Activated CD4-positive, alpha-beta memory T cell treated with anti-CD3 and anti-CD28 coated beads for 36 hours (primary cell): ENCODE measurements around the gene MAST1. TPM values are rescaled to one million over a fixed set of nuclear protein-coding genes. Genes with fewer than 3 reads are reported as not detected.
"Not testable (repeated sequence)": the region's sequence is repeated elsewhere in the genome, so short reads cannot be mapped to it uniquely, and the experiment has no call there.

Experiments used
- CTCF ChIA-PET: fragments of 350-600 bp; sonication (Branson Sonifier 250); formaldehyde crosslinking; loops from one replicate; lab custom pipeline; 2021; ENCODE audit warnings: antibody characterized with exemption, inconsistent platforms; lab: Charles Lee
- POLR2A ChIA-PET: fragments of 350-600 bp; sonication (Branson Sonifier 250); formaldehyde crosslinking; loops from one replicate; lab custom pipeline; 2021; ENCODE audit warnings: antibody characterized with exemption; lab: Charles Lee
- DNase-seq: peaks from one replicate; pipeline ENCODE4 v3.0.0-alpha.2; 2020
- H3K27ac Mint-ChIP-seq: one replicate; pipeline ENCODE4 v1.8.0; 2021; ENCODE audit warnings: mixed read lengths
- H3K27me3 Mint-ChIP-seq: one replicate; pipeline ENCODE4 v1.8.0; 2021; ENCODE audit warnings: mixed read lengths
- H3K36me3 Mint-ChIP-seq: one replicate; pipeline ENCODE4 v1.8.0; 2021; ENCODE audit warnings: mixed read lengths
- H3K4me1 Mint-ChIP-seq: one replicate; pipeline ENCODE4 v1.8.0; 2021; ENCODE audit warnings: low read depth, mixed read lengths
- H3K4me3 Mint-ChIP-seq: one replicate; pipeline ENCODE4 v1.8.0; 2021; ENCODE audit warnings: mild to moderate bottlenecking, mixed read lengths
- H3K9me3 Mint-ChIP-seq: one replicate; pipeline ENCODE4 v1.8.0; 2021; ENCODE audit warnings: mixed read lengths
- intact Hi-C: fragments of 100-400 bp; cut with micrococcal nuclease; formaldehyde crosslinking; loops from one replicate; pipeline ENCODE4 v1.15.1; 2023
- total RNA-seq, 2 experiments: library from RNA; stranded (reverse); gene quantifications; one replicate each; pipeline ENCODE4 v1.2.3, GENCODE V29; 2021

MAST1 gene
- total RNA-seq, 2 experiments from 2014 or later = 1.7 to 2.3 TPM

DNA sequence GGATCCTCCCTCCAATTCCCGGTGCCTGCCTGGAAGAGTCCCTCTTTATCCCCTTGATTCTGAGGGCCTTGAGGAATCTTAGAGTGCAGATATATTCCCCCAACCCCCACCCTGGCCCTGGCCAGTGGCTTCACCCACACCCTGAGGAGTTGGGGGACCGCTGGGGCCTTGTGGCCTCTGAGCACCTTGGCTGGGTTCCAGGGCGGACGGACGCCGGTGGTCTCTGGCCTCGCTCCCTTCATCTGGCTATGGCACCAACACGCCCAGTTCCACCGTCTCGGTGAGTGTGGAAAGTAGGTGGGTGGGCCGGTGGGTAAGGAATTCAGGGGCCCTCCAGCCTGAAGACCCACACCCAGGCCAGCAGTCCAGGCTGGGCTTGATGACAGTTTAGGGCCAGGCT, 5.0 kb downstream of the MAST1 start:
- CTCF ChIA-PET = interaction anchor here (1.5 to 11.8 kb wide), 2 partner anchors 18 to 81 kb away, joined by 6 to 280 read pairs; no protein-coding TSS in a partner anchor
- H3K27ac Mint-ChIP-seq = no peak overlapping the region
- DNase-seq = no peak
- no peaks in the 10 kb centered on the region for H3K9me3 Mint-ChIP-seq
- H3K4me1 Mint-ChIP-seq = peaks cover 31% of the 10 kb centered on the region
- H3K4me3 Mint-ChIP-seq = no peak overlapping the region
- intact Hi-C loops = no loop called here
- no peaks in the 10 kb centered on the region for H3K36me3 Mint-ChIP-seq
- POLR2A ChIA-PET = no interaction called here
- peaks cover 52% of the 10 kb centered on the region for H3K27me3 Mint-ChIP-seq

DNA sequence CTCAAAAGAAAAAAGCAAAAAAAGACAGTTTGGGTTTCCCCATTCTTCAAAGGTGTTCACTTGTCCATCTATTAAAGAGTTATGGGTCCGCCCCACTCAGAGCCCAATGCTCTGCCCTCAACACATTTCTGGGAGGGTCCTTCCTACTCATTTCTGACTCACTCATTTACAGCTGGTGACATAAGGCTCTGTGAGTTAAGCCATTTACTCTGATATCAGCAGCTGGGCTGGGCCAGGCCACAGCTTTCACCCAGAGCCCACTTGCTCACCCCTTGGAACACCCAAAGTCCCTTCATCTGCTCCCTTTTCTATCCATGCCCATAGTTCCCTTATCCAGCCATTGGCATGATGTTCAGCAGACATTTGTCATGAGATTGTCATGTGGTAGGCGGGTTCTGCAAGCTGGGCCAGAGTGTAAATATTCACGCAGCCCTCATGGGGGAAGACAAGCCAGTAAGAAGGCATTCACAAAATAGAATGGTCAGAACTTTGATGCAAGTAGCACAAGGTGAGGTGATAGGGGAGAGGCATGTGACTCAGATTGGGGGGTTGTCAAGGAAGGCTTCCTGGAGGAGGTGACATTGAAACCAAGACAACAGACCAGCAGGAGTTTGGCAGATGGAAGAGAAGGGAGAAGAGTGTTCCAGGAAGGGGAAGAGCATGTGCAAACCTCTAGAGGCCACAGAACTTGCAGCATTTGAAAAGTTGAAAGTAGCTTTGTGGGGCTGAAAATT, 5.9 kb downstream of the MAST1 start:
- no peak overlapping the region for H3K4me3 Mint-ChIP-seq

DNA sequence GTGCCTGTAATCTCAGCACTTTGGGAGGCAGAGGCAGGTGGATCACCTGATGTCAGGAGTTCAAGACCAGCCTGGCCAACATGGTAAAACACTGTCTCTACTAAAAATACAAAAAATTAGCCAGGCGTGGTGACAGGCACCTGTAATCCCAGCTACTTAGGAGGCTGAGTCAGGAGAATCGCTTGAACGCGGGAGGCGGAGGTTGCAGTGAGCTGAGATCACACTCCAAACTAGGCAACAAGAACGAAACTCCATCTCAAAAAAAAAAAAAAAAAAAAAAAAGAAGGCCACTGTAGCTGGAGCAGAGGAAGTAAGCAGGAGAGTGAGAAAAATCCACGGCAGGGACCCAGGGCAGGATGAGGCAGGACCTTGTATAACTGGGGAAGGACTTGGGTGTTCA, 8.3 kb downstream of the MAST1 start:
- not testable (repeated sequence) for H3K4me3 Mint-ChIP-seq, H3K27ac Mint-ChIP-seq, H3K4me1 Mint-ChIP-seq, H3K36me3 Mint-ChIP-seq, DNase-seq, H3K9me3 Mint-ChIP-seq
- peaks cover 30% of the 10 kb centered on the region for H3K27me3 Mint-ChIP-seq
- ChIA-PET POLR2A (interaction anchor here (1.0 to 1.7 kb wide), 3 partner anchors 54 to 81 kb away, joined by 3 to 6 read pairs (median 3); no protein-coding TSS in a partner anchor), CTCF (interaction anchor here (0.6 to 11.8 kb wide), 20 partner anchors 9 to 174 kb away, joined by 3 to 280 read pairs (median 8); partner anchors contain the start of gene RNASEH2A)
- intact Hi-C loops = loop anchor here (2.0 kb wide), 1 partner anchor 80 kb away; no protein-coding TSS in a partner anchor

More for the DNA sequence above, 5.9 kb downstream of the MAST1 start:
- Mint-ChIP-seq H3K4me1 (peaks cover 28% of the 10 kb centered on the region), H3K27ac (no peak overlapping the region), H3K9me3 (no peaks in the 10 kb centered on the region), H3K27me3 (peaks cover 53% of the 10 kb centered on the region), H3K36me3 (no peaks in the 10 kb centered on the region)
- DNase-seq = no peak
- intact Hi-C loops = no loop called here
- POLR2A ChIA-PET = no interaction called here
- CTCF ChIA-PET = interaction anchor here (1.3 to 11.8 kb wide), 3 partner anchors 19 to 82 kb away, joined by 4 to 280 read pairs (median 6); no protein-coding TSS in a partner anchor

GRCh38 chr19:12847159-12848139, 9.1 kb downstream of the MAST1 start:
- Mint-ChIP-seq H3K9me3 (no peaks in the 10 kb centered on the region), H3K27me3 (peaks cover 25% of the 10 kb centered on the region), H3K4me3 (peak overlapping the region; percentile 29), H3K36me3 (no peaks in the 10 kb centered on the region), H3K4me1 (peaks cover 5% of the 10 kb centered on the region), H3K27ac (no peak overlapping the region)
- ChIA-PET CTCF (interaction anchor here (0.6 to 11.8 kb wide), 49 partner anchors 10 to 208 kb away, joined by 3 to 280 read pairs (median 4); partner anchors contain the start of genes FARSA, RNASEH2A, THSD8 and TNPO2), POLR2A (interaction anchor here (0.7 to 1.7 kb wide), 5 partner anchors 27 to 82 kb away, joined by 3 to 6 read pairs (median 3); no protein-coding TSS in a partner anchor)
- DNase-seq = peak; percentile 90
- intact Hi-C loops = loop anchor here (2.0 kb wide), 1 partner anchor 81 kb away; no protein-coding TSS in a partner anchor

- intact Hi-C loops = no loop called here
- Mint-ChIP-seq H3K36me3 (no peaks in the 10 kb centered on the region), H3K27ac (no peak overlapping the region), H3K4me1 (no peaks in the 10 kb centered on the region), H3K9me3 (peaks cover 2% of the 10 kb centered on the region), H3K27me3 (peaks cover 2% of the 10 kb centered on the region), H3K4me3 (no peak overlapping the region)
- CTCF ChIA-PET = interaction anchor here (1.3 to 3.8 kb wide), 2 partner anchors 9 to 31 kb away, joined by 3 to 13 read pairs; no protein-coding TSS in a partner anchor
- no peak for DNase-seq
- POLR2A ChIA-PET = no interaction called here
Observed at GRCh38 chr19:12856653-12857052, 18.3 kb downstream of the MAST1 start.

DNA sequence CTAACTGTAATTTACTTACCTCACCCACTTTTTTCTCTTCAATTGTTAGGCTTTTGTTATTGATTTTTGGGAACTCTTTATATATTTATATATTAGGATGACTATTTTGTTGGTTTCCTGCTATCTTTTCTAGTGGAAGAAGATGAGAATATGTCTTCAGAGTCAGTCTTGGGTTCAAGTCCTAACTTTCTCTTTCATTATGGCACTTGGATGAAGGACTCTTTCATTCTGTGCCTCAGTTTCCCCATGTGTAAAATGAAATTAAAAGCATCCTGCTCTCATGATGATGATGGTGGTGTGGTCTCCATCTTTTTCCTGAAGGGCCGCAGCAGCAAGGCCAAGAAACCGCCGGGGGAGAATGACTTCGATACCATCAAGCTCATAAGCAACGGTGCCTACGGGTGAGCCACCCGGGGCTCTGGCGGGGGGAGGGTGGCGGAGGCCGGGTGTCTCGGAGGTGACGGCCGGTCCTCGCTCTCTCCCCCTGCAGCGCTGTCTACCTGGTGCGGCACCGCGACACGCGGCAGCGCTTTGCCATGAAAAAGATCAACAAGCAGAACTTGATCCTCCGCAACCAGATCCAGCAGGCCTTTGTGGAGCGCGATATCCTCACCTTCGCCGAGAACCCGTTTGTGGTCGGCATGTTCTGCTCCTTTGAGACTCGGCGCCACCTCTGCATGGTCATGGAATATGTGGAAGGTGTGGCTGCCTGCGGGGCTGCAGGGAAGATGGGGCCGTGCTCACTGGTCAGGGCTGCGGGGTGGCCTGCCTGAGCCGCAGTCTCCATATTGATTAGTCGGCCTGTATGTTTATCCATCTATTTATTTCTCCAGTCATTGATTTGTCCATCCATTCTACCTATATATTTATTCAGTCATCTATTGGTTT, 20.0 kb downstream of the MAST1 start:
- no peak for DNase-seq
- Mint-ChIP-seq H3K27ac (no peak overlapping the region), H3K27me3 (peaks cover 2% of the 10 kb centered on the region), H3K4me1 (no peaks in the 10 kb centered on the region), H3K36me3 (no peaks in the 10 kb centered on the region), H3K9me3 (peaks cover 2% of the 10 kb centered on the region), H3K4me3 (no peak overlapping the region)
- CTCF ChIA-PET = interaction anchor here (1.3 to 3.8 kb wide), 2 partner anchors 11 to 33 kb away, joined by 3 to 13 read pairs; no protein-coding TSS in a partner anchor
- POLR2A ChIA-PET = no interaction called here
- intact Hi-C loops = no loop called here

DNA sequence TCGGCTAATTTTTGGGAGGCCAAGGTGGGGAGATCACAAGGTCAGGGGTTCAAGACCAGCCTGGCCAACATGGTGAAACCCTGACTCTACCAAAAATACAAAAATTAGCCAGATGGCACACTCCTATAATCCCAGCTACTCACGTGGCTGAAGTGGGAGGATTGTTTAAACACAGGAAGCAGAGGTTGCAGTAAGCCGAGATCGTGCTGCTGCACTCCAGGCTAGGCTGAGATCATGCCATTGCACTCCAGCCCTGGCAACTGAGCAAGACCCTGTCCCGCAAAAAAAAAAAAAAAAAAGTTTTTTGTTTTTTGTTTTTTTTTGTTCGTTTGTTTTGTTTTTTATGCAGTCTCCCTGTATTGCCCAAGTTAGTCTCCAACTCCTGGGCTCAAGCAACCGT, 21.2 kb downstream of the MAST1 start:
- DNase-seq = no peak
- Mint-ChIP-seq H3K9me3 (peaks cover 2% of the 10 kb centered on the region), H3K27me3 (peaks cover 2% of the 10 kb centered on the region), H3K4me1 (no peaks in the 10 kb centered on the region), H3K36me3 (no peaks in the 10 kb centered on the region), H3K4me3 (no peak overlapping the region), H3K27ac (no peak overlapping the region)
- intact Hi-C loops = no loop called here
- POLR2A ChIA-PET = no interaction called here
- CTCF ChIA-PET = interaction anchor here (1.0 to 3.8 kb wide), 2 partner anchors 12 to 93 kb away, joined by 3 to 13 read pairs; no protein-coding TSS in a partner anchor

DNA sequence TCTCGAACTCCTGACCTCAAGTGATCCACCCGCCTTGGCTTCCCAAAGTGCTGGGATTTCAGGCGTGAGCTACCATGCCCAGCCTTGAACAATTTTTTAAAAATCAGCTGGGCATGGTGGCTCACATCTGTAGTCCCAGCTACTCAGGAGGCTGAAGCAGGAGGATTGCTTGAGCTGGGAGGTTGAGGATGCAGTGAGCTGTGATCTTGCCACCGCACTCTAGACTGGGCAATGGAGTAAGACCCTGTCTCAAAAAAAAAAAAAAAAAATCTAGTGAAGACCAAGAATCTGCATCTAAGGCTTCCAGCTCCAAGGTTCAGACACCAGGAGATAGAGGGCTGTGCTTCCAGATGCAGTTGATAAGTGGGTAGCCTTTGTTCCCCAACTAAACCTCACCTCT, 25.8 kb downstream of the MAST1 start:
- CTCF ChIA-PET = interaction anchor here (0.8 to 2.3 kb wide), 3 partner anchors 9 to 106 kb away, joined by 3 to 13 read pairs (median 4); no protein-coding TSS in a partner anchor
- Mint-ChIP-seq H3K27ac (no peak overlapping the region), H3K4me3 (no peak overlapping the region), H3K9me3 (no peaks in the 10 kb centered on the region), H3K36me3 (no peaks in the 10 kb centered on the region), H3K4me1 (peaks cover 7% of the 10 kb centered on the region), H3K27me3 (peaks cover 15% of the 10 kb centered on the region)
- intact Hi-C loops = no loop called here
- no peak for DNase-seq
- POLR2A ChIA-PET = no interaction called here

- no peak for DNase-seq
- no peaks in the 10 kb centered on the region for H3K36me3 Mint-ChIP-seq
- POLR2A ChIA-PET = interaction anchor here (1.2 kb wide), 1 partner anchor 92 kb away, joined by 3 read pairs; no protein-coding TSS in a partner anchor
Observed at GRCh38 chr19:12864721-12865715, 26.7 kb downstream of the MAST1 start.

More at GRCh38 chr19:12864721-12865715, 26.7 kb downstream of the MAST1 start:
- Mint-ChIP-seq H3K9me3 (no peaks in the 10 kb centered on the region), H3K27ac (no peak overlapping the region), H3K4me3 (no peak overlapping the region), H3K27me3 (peaks cover 15% of the 10 kb centered on the region), H3K4me1 (peaks cover 7% of the 10 kb centered on the region)
- CTCF ChIA-PET = interaction anchor here (0.8 to 2.3 kb wide), 3 partner anchors 8 to 107 kb away, joined by 3 to 13 read pairs (median 4); no protein-coding TSS in a partner anchor
- intact Hi-C loops = no loop called here
